DMS79 treated with DMSO at 0.1 percent for 48 hours (cell line): ENCODE results near the gene NAE1.
"Not testable (repeated sequence)": the region's sequence is repeated elsewhere in the genome, so short reads cannot be mapped to it uniquely, and the experiment has no call there.

ENCODE experiments used
- DNase-seq: peaks from one replicate; lab custom pipeline; 2025; lab: John Stamatoyannopoulos, UW

NAE1 gene

DNA sequence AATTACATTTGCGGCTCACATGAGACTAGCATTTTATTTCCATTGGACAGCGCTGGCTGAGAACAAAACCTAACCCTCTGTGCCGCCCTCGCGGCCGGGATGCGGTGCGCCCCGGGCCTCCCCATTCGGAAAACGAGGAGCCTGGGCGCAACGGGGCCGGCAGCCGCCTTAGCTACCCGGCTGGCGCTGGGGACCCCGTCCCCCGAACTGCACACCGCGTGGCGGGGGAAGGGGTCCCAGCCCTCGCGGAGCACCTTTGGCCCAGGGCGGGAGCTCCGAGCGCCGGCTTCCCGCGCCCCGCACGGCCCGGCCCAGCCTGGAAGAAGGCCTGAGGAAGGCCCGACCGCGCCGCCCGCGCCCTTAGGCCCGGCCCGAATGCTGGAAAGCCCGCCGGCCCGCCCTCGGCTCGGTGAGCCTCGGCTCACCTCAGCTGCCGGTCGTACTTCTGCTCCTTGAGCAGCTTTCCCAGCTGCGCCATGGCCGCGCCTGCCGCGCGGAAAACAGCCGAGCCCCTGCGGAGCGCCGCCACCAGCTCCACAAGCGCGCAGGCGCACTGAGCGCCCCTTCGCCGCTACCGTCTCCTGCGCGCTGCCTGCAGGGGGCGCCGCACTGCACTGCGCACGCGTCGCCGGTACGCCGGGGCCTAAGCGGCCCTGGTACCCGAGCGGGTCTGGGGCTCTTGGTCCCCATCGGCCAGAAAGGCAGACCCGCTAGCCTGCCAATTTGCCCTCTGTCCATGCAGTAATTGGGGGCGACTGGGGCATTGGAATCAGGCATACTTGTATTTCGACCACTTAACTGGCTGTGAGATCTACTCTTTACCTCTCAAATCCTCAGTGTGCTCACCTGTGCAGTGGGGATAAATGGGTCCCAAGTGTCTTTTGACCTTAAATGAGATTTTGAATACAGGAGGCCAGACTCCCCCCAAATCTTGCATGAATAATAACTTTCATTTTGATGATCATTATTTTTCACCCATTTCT is at the start of gene NAE1:
NAE1 (minus strand) TSS at position 555 of the 983 bp plus-strand sequence; CDS start at position 478, 77 bp downstream.
- DNase-seq = peak; percentile 38

DNA sequence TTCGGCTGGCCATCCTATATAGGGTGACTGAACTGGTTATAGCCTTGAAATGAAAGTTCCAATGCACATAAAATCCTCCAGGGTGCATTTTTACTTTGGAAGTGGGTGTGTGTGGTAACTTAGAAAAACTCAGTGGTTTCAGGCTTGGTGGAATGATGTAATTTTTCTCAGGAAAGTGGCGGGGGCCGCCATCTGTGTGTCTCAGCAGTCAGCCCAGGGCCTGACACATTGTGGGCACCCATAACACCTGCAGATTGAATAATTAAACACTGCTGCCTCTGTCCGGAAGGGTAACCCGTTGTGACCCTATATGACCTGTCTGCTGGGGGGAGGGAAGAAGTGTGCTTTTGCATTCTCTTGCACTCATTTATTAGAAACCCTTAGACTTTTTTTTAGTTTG is 47.3 kb upstream of the NAE1 start:
- no peak for DNase-seq

DNA sequence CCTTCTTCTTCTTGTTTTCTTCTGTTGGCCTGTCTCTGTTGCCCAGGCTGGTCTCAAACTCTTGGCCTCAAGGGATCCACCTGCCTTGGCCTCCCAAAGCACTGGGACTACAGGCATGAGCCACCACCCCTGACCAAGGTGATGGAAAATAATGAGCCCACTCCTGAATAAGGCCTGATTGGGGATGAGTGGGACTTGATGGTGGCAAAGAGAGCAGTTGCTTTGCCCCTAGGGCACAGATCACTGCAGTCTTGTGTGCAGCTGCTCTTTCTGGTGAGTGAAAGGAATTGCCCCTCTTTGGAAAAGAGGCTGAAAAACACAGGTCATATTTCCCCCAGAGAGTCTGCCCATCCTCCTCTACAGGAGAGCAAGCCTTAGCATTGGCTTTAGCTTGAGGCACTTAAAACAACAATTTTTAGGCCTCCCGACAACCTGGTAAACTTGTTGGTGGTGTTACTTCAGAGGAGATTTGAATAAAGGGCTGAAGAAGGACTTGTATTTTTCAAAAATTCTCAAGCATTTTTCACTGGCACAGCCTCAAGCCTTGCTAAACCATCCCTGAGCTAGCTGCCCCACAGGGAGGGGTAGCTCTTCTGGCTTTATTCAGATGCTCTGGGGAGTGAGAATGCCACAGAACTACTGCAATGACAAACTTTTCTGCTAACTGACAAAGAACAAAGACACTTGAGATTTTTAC is 43.5 kb upstream of the NAE1 start:
- DNase-seq = peak; percentile 13

GRCh38 chr16:66873685-66874055 is 42.9 kb upstream of the NAE1 start:
- DNase-seq = no peak

GRCh38 chr16:66872943-66873684 is 42.3 kb upstream of the NAE1 start:
- DNase-seq = peak; percentile 47

- DNase-seq = no peak
Measured at GRCh38 chr16:66872559-66872942, 41.8 kb upstream of the NAE1 start.

DNA sequence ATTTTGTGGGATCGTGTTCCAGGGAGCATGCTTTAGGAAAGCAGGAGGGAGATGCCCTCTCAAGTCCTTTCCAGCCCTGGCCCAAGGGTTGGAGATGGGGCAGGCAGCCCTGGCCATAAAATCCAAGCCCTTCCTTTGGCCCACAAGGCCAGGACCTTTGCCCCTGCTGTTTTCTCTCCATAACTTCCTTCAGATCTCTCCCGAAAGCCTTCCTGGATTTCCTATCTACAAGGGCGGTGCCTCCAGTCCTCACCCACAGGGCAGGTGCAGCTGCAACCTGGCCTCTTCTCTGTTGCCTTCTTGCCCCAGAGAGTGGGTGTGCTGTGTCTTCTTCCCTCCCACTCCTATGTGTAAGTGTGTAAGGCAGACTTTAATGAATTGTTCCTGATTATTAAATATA is 41.1 kb upstream of the NAE1 start:
- DNase-seq = no peak

- DNase-seq = not testable (repeated sequence)
Measured at GRCh38 chr16:66871363-66871762, 40.6 kb upstream of the NAE1 start.

DNA sequence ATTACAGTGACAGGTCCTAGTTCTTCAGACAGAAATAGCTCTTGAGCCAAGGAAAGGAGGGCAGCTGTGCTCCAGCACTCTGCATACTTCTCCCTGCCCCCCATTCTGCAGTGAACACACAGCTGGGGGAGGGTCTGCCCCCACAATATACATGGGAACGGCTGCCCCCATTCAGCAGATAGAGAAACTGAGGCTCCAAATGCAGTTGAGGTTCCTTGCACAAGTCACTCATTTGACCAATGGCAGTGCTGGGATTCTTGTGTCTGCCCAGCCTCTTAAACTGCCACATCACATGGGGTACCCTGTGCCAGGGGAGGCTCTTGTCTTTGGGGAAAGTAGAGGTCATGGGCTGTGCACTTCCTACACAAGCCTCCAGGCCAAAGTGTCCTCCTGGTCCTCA is 38.6 kb upstream of the NAE1 start:
- no peak for DNase-seq

DNA sequence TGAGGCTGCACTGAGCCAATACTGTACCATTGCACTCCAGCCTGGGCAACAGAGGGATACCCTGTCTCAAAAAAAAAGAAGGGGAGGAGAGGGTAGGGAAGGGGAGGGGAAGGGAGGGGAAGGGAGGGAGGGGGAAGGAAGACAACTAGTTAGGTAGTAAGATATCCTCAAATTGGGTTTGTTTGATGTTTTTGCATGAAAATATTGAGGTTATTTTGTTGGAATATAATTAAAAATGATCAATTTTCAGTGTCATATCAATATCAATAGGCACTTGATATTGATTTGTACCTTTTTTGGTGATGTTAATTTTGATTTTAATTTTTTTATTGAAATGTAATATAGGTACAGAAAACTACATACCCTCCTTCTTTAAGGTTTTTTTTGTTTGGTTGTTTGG is 32.9 kb upstream of the NAE1 start:
- DNase-seq = no peak

DNA sequence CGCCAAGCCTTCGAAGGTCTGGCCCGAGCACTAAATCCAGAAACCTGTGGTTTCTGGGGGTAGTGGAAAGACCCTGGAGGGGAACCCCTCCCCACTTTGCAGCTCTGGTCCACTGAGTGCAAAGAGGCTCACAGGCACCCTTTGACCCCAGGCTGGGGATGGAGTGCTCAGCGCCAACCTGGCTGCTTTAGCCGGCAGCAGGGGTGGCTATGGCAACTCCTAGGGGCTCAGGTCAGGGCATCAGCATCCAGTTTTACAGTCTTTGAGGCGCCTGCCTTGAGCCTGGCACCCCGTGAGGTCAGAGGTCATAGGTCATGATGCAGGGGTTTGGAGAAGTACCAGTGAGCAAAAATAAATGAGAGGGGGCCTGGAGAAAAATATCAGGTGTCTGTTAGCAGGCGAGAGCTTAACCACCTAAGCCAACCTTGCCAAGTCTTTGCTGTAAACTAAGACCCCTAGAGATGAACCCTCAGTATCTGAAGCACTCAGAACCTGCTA is 31.3 kb upstream of the NAE1 start:
- no peak for DNase-seq

DNA sequence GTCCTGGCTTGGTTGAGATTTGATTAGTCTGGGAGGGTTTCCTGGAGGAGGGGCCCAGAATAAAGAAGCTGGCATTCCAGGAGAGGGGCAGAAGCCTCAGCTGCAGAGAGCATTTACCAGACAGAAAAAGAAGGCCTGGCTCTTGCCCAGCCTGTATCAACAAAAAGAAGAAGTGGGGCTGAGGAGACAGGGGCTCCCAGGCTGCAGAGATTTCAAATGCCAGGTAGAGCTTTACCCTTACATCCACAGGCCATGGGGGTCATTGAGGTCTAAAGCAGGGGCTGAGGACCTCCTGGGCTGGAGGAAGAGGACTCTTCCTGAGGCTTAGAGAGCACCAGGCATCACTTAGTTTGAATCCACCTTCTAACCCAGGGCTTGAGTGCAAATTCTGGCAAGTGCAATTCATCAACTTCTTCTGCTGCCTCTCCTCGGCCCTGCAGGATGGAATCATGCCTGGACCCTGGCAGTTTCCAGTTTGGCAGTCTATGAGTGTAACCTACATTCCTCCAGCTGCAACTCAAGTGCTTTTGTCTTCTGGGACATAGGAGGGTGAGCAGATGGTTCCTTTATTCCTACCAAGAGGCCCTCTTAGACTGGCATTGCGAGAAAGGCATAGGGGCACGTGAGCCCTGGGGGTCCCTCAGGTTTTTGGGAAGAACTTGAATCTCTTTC is 28.8 kb upstream of the NAE1 start:
- DNase-seq = no peak

GRCh38 chr16:66858740-66859396 is 28.1 kb upstream of the NAE1 start:
- DNase-seq = peak; percentile 40

DNA sequence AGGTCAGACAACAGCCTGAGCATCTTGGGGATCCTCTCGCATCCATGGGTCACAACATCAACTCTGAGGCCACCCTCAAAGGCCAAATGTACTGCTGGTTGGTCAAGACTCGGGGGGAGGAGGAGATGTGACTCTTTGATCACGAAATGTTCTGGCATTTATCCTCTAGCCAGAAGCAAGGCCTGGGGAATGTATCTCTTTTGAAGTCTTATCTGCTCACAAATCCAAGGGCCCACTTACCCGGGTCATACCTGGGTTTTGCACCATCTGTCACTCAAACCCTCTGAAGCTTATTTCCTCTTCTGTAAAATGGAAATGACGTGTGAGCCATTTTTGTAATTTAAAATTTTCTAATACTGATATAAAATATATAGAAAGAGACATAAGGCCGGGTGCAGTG is 26.7 kb upstream of the NAE1 start:
- no peak for DNase-seq

- DNase-seq = no peak
Measured at GRCh38 chr16:66856801-66857200, 26.0 kb upstream of the NAE1 start.

DNA sequence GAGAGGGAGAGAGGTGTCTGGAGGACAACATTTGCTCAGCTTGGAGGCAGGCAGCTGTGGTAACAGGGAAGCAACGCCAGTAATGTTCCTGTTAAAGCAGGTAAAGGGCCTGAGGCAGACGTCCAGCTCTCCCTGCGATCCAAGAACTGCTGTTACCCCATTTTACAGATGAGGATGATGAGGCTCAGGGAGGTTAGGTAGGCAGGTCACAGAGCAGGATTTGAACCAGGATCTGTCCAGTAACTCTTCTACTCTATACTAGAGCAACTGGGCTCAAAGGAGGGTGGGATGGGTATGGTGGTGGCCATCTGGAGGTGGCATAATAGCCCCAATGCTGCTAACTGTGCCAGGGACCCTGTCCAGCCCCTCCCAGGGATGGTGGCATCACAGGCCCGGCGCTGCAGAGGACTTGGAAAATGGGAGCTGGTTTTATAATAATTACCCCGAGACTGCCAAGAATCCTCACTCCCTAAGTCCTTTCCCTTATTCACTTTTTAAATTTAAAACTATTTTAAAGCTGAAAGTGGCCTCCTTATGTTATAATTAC is 25.5 kb upstream of the NAE1 start:
- no peak for DNase-seq

DNA sequence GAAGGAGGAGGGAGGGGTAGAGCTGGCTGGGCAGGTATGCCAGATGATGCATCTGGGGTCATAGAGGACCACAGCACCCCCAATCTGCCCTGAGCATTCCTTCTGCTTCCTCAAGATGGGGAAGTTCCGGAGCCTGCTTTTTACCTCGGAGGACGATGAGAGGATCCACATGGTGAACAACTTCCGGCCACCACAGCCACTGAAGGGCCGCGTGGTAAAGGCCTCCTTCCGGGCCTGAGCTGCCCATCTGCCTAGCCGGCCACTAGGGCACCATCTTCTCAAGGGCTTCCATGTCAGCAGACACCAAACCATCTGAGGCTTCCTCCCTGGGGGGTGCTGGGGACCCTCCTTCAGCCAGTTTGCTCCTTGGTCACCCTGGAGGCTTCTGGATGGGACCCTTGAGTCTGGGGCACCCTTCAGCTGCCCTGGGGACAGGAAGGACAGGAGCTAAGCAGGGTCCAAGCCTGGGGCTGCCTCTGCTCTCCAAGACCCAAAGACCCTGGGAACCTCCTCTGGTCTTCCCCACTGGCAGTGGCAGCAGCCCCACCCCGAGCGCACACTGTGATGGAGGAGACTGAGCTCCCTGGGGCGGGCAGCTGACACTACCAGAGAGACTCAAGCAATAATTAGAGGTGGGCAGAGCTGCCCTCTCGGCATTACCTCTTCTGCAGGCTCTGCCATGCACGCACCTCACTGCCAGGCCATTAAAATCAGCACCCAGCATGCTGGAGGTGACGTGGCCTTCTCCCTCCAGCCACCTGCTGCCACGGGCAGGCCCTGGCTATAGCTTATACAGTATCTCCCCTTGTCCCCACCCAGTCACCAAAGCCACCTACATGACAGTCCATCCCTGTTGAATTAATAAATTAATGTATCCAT is 22.7 kb upstream of the NAE1 start:
- no peak for DNase-seq

GRCh38 chr16:66851166-66851964 is 20.6 kb upstream of the NAE1 start:
- DNase-seq = no peak
